ENCODE data around the gene SHOC1.

The SHOC1 gene

GRCh38 chr9:111805830-111806241 is 11.1 kb upstream of the SHOC1 start:
- no peak overlapping the region for H3K4me3 ChIP-seq
- TF ChIP-seq CTCF (IDR thresholded peaks at IDR 0.05): no peak
- H3K27ac ChIP-seq: no peak overlapping the region
- DNase-seq (ENCODE audit: low spot score): no peak

- Histone ChIP-seq H3K27ac (no peak overlapping the region), H3K4me3 (no peak overlapping the region)
- no peak for TF ChIP-seq CTCF (IDR thresholded peaks at IDR 0.05)
- DNase-seq (ENCODE audit: low spot score): no peak
Observed at GRCh38 chr9:111805262-111805661, 10.5 kb upstream of the SHOC1 start.

GRCh38 chr9:111804636-111805035 is 9.9 kb upstream of the SHOC1 start:
- TF ChIP-seq CTCF (IDR thresholded peaks at IDR 0.05): no peak
- H3K4me3 ChIP-seq: no peak overlapping the region
- no peak for DNase-seq (ENCODE audit: low spot score)
- no peak overlapping the region for H3K27ac ChIP-seq

- no peak for DNase-seq (ENCODE audit: low spot score)
- Histone ChIP-seq H3K27ac (no peak overlapping the region), H3K4me3 (no peak overlapping the region)
- no peak for TF ChIP-seq CTCF (IDR thresholded peaks at IDR 0.05)
Observed at GRCh38 chr9:111803924-111804323, 9.2 kb upstream of the SHOC1 start.

DNA sequence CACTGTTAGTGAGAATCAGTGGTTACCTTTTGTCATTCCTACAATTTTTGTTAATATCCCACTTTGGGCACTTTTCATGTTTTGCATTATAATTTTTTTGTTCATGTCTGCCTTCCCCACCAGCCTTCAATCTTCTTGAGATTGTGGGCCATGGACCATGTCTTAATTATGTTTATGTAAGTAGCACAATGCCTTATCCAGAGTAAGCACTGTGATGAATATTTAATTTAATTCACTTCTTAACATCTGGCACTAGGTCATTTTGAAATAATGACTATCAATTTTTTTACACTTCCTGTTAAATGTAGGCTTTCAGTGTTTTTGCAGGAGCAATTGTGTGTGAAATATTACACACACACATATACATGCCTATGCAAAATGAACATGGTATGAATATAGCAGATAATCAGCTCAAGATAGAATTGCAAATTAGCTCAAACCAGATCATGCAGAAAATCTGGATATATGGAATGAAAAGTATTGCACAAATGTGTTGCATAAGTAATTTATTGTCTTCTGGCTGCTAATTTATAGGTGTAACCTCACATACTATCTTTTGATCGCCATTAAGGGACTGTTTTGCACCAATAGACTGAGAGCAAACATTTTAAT is 5.3 kb upstream of the SHOC1 start:
- Histone ChIP-seq H3K4me3 (no peak overlapping the region), H3K27ac (no peak overlapping the region)
- DNase-seq (ENCODE audit: low spot score): no peak
- TF ChIP-seq CTCF (IDR thresholded peaks at IDR 0.05): no peak

DNA sequence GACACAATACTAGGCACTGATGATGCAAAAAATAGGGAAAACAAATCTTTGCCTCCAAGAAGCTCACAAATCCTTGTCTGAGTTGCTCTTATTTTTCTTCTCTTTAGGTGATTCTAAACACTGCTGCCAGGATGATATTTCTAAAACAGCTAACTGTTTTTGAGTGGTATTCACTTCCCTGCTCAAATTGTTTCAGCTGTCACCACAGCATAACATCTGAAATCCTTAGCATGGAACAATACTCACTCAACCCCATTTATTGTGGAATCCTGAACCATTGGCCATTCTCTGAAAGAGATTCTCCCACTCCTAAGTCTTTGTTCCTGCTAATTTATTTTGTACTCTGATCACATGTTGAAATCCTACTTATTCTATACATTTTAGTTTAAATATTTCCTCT is 4.8 kb upstream of the SHOC1 start:
- H3K27ac ChIP-seq: no peak overlapping the region
- no peak overlapping the region for H3K4me3 ChIP-seq
- TF ChIP-seq CTCF (IDR thresholded peaks at IDR 0.05): no peak
- no peak for DNase-seq (ENCODE audit: low spot score)

- Histone ChIP-seq H3K4me3 (no peak overlapping the region), H3K27ac (no peak overlapping the region)
- DNase-seq (ENCODE audit: low spot score): no peak
- TF ChIP-seq CTCF (IDR thresholded peaks at IDR 0.05): no peak
Observed at GRCh38 chr9:111798786-111799185, 4.0 kb upstream of the SHOC1 start.

Data from coronary artery (tissue), 2 donors.